Neural crest cell (in vitro differentiated cells): Measurements from ENCODE around the gene PCSK2. TPM values are rescaled to one million over a fixed set of nuclear protein-coding genes. Genes with fewer than 3 reads are reported as not detected.

Experiments
- DNase-seq: peaks from one replicate; pipeline ENCODE4 v3.0.0; 2021; ENCODE audit warnings: low read depth, mixed read lengths, low spot score
- H3K27ac Mint-ChIP-seq: one replicate; pipeline ENCODE4 v1.8.0; 2021; ENCODE audit warnings: mild to moderate bottlenecking, mixed read lengths; ENCODE audit not compliant: unreplicated experiment
- H3K27me3 Mint-ChIP-seq: 2 replicates; pipeline ENCODE4 v1.8.0; 2021; ENCODE audit warnings: low read depth, mild to moderate bottlenecking, mixed read lengths
- H3K36me3 Mint-ChIP-seq: 2 replicates; pipeline ENCODE4 v1.8.0; 2021; ENCODE audit warnings: low read depth, mild to moderate bottlenecking, mixed read lengths
- H3K4me1 Mint-ChIP-seq: 2 replicates; pipeline ENCODE4 v1.8.0; 2021; ENCODE audit warnings: mixed read lengths
- H3K4me3 Mint-ChIP-seq: one replicate; pipeline ENCODE4 v1.8.0; 2021; ENCODE audit warnings: mild to moderate bottlenecking, mixed read lengths
- H3K9me3 Mint-ChIP-seq: 2 replicates; pipeline ENCODE4 v1.8.0; 2021; ENCODE audit warnings: mixed read lengths
- CTCF ChIP-seq: fragments of 200-600 bp; sonication (generic); conservative IDR thresholded peaks from 2 replicates; pipeline ENCODE4 v1.5.0; 2021; ENCODE audit warnings: antibody characterized with exemption, mild to moderate bottlenecking
- total RNA-seq: library from RNA; stranded (reverse); gene quantifications from 2 replicates; pipeline ENCODE4 v1.2.1, GENCODE V29; 2021

The PCSK2 gene
- total RNA-seq, 1 donor from 2014 or later = 2.1 TPM

- Mint-ChIP-seq H3K36me3 (no peaks in the 10 kb centered on the region), H3K27me3 (peaks cover 82% of the 10 kb centered on the region), H3K9me3 (no peaks in the 10 kb centered on the region), H3K4me1 (peaks cover 4% of the 10 kb centered on the region), H3K4me3 (no peak overlapping the region), H3K27ac (peak overlapping the region; percentile 53)
- no peak for TF ChIP-seq CTCF
- DNase-seq = no peak
These were observed 293.7 kb downstream of the PCSK2 start for GRCh38 chr20:17520583-17520982.

- Mint-ChIP-seq H3K4me3 (no peak overlapping the region), H3K9me3 (no peaks in the 10 kb centered on the region), H3K27me3 (peaks cover 89% of the 10 kb centered on the region), H3K27ac (no peak overlapping the region), H3K36me3 (no peaks in the 10 kb centered on the region), H3K4me1 (peaks cover 4% of the 10 kb centered on the region)
- DNase-seq = no peak
- TF ChIP-seq CTCF = no peak
These were observed 295.7 kb downstream of the PCSK2 start for GRCh38 chr20:17522528-17522927.

GRCh38 chr20:17523326-17523725 lies 296.5 kb downstream of the PCSK2 start:
- Mint-ChIP-seq H3K9me3 (no peaks in the 10 kb centered on the region), H3K27ac (no peak overlapping the region), H3K27me3 (peaks cover 88% of the 10 kb centered on the region), H3K4me3 (no peak overlapping the region), H3K36me3 (no peaks in the 10 kb centered on the region), H3K4me1 (peaks cover 4% of the 10 kb centered on the region)
- TF ChIP-seq CTCF = no peak
- no peak for DNase-seq

GRCh38 chr20:17524560-17524959 lies 297.7 kb downstream of the PCSK2 start:
- Mint-ChIP-seq H3K9me3 (no peaks in the 10 kb centered on the region), H3K27ac (no peak overlapping the region), H3K36me3 (no peaks in the 10 kb centered on the region), H3K27me3 (peaks cover 90% of the 10 kb centered on the region), H3K4me1 (peaks cover 4% of the 10 kb centered on the region), H3K4me3 (no peak overlapping the region)
- TF ChIP-seq CTCF = no peak
- DNase-seq = no peak

- Mint-ChIP-seq H3K27ac (no peak overlapping the region), H3K27me3 (peaks cover 92% of the 10 kb centered on the region), H3K4me1 (peaks cover 4% of the 10 kb centered on the region), H3K9me3 (no peaks in the 10 kb centered on the region), H3K4me3 (no peak overlapping the region), H3K36me3 (no peaks in the 10 kb centered on the region)
- TF ChIP-seq CTCF = no peak
- no peak for DNase-seq
These were observed 298.3 kb downstream of the PCSK2 start for GRCh38 chr20:17525132-17525531.

GRCh38 chr20:17525650-17526049 lies 298.8 kb downstream of the PCSK2 start:
- peaks cover 94% of the 10 kb centered on the region for H3K27me3 Mint-ChIP-seq
- peaks cover 6% of the 10 kb centered on the region for H3K4me1 Mint-ChIP-seq
- H3K9me3 Mint-ChIP-seq = no peaks in the 10 kb centered on the region
- no peak overlapping the region for H3K4me3 Mint-ChIP-seq
- H3K36me3 Mint-ChIP-seq = no peaks in the 10 kb centered on the region
- no peak for DNase-seq
- no peak overlapping the region for H3K27ac Mint-ChIP-seq
- no peak for TF ChIP-seq CTCF
